Breast epithelium (tissue), 3 donors: ENCODE measurements around the gene ARID5B.

Experiments
- CTCF ChIP-seq, 3 donors: fragments of 450-650 bp; IDR thresholded peaks; one replicate each; pipeline ENCODE4 v1.5.1; 2016 to 2017; ENCODE audit warnings: antibody characterized with exemption in 3 of 3, mild to moderate bottlenecking in 3 of 3, moderate library complexity in 3 of 3
- POLR2A ChIP-seq: fragments of 450-650 bp; IDR thresholded peaks from one replicate; pipeline ENCODE4 v1.6.1; 2016; ENCODE audit warnings: antibody characterized with exemption, mild to moderate bottlenecking, moderate library complexity
- POLR2AphosphoS5 ChIP-seq, 3 donors: sonication (generic); formaldehyde crosslinking; IDR thresholded peaks; one replicate each; pipeline ENCODE4 v1.6.1; 2017; ENCODE audit warnings: antibody characterized with exemption in 3 of 3

GRCh38 chr10:61986788-61987492 lies 85.4 kb downstream of the ARID5B start:
- no peak for TF ChIP-seq POLR2A
- TF ChIP-seq CTCF (IDR thresholded peaks at IDR 0.05): no peak
- no peak for TF ChIP-seq POLR2AphosphoS5 (IDR thresholded peaks at IDR 0.05)
